GM23338 (cell line): ENCODE results near the gene FAM227B.

Experiments used
- CTCF ChIP-seq, 2 experiments: fragments of 200-600 bp in 1 of 2; sonication (generic) in 1 of 2; conservative IDR thresholded peaks; 2 replicates each; pipeline versions ENCODE4 v1.5.1 to v1.6.1; 2016 to 2017; ENCODE audit warnings: antibody characterized with exemption in 2 of 2, low read depth in 2 of 2, mild to moderate bottlenecking in 2 of 2, moderate library complexity in 1 of 2
- EZH2 ChIP-seq: fragments of 200-600 bp; sonication (generic); IDR thresholded peaks from one replicate; pipeline ENCODE4 v1.8.0; 2017; ENCODE audit warnings: antibody characterized with exemption, mild to moderate bottlenecking, low read depth; ENCODE audit not compliant: unreplicated experiment
- POLR2AphosphoS5 ChIP-seq: IDR thresholded peaks from 2 replicates; pipeline ENCODE4 v1.6.1; 2016; ENCODE audit warnings: antibody characterized with exemption, low read depth

GRCh38 chr15:49538520-49538919 lies 82.1 kb downstream of the FAM227B start:
- TF ChIP-seq CTCF (conservative IDR thresholded peaks at IDR 0.05; ENCODE audit: low read depth in 2 of 2) (no peak), POLR2AphosphoS5 (no peak), EZH2 (no peak)
